SIG-M5 treated with dmso at 0.1 percent for 504 hours (cell line): ENCODE measurements around the gene DNMT3A.
A peak's percentile ranks its signal among the peaks of the same experiment; 100 is the strongest.

Experiments
- DNase-seq: peaks from one replicate; lab custom pipeline; 2025; ENCODE audit not compliant: unreplicated experiment; lab: John Stamatoyannopoulos, UW

DNMT3A gene

DNA sequence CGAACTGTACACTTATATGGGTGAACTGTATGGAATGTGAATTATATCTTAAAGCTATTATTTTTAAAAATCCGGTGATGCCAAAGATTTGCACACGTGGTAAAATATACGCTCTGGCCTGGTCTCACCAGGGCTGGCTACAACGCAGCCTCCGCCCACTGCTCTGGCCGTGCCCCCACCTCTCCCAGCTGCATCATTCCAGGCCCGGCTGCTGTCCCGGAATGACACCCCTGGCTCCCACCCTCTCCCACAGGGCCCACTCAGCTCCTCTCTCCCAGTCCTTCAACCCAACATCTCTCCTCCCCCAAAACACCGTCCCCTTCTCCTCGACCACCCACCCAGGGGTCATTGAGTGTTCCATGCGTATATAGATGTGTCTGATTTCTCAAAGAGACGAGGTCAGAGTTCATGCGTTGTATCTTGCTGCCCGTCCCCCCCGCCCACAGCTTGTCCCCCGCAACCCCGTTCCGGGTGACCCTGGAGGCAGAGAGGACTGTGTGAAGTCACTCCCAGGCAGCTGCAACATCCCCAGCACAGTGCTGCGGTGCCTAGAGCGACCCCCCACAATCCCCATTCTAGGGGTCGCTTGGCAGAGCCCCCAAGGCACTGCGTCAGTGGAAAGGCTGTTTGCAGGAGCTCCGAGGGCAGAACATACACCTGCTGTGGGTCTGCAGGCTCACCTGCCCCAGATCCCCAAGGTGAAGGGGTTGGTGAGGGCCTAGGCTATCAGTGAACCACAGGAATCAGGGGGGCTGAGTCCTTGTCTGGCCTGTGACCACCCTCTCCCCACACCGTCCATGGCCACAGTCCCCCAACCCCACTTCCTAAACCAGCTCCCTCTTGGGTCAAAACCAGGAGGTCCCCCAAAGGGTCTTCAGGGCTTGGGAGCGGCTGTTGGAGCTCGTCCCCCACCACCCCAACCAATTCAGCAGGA lies 13.3 kb downstream of the DNMT3A start:
- no peak for DNase-seq

DNA sequence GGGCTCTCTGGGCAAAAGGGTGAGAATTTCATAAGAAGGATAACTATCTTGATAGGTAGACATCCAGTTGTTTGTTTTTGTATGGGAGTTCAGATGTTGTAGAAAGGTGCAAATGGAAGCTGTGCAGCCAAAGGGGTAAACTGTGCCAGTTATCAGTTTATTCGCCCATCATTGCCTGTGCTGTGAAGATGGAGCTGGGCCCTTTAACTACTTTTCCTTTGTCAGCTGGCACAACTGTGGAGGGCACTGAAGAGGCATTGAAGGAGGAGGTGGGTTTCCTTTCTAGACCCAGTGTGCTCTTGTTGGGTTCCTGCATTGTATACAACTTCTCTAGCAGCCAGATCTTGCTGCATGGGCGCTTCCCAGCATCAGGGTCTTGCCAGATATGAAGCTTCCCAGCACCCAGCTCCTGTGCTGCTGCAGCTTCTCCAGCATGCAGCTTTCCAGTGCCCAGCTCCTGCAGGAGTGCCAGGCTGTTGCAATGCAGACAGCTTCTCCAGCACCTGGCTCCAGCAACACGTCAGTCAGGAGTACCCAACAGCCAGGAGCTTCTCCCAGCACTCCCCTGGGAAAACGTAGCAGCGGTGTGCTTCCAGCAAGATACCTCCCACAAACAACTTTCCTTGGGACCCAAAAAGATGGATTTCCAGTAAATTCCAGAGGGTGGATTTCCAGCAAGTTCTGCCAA lies 15.3 kb downstream of the DNMT3A start:
- no peak for DNase-seq

DNA sequence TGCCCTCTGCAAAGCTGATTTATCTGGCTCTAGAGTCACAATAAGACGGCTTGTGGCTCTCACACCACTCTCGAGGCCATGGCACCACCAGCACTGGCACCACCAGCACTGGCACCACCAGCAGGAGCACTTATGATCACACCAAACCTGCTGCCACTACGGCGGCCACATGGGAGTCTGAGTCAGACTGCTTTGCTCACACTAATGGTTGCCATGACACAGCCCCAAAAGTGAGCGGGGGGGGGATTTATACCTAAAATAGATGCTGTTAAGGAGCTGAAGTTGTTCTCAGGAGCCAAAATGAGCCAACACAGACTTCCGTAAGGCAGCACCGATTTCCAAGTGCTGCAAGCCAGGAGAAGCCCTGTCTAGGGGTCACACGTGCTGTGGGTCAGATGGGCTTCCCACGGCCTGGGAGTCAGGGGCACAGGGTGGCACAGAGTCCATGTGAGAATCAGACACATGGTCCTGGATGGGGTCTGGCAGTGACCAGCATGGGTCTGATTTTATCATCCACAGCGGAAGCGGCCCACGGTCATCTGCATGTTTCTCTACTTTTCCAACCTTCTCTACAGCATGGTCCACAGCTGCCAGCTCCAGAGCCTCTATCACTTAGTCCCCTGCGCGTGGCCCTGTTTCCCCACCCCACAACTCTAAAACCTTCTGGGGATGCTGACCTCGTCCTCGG lies 16.7 kb downstream of the DNMT3A start:
- DNase-seq: no peak

DNA sequence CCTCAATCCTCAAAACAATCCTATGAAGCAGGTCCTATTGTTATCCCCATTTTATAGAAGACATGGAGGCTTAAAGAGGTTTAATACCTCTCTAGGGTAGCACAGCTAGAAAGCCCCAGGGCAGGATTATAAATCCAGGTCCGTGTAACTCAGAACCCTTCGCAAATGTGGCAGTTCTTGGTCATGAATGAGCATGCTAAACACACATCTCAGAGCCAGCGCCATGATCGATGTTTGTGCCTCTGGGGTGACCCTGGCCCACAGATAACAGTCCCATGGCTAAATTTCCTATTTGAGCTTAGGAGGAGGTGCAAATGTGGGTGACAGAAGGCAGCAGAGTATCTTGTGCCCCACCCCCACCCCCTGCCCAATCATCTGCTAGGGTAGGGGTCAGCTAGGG lies 17.5 kb downstream of the DNMT3A start:
- DNase-seq: no peak

DNA sequence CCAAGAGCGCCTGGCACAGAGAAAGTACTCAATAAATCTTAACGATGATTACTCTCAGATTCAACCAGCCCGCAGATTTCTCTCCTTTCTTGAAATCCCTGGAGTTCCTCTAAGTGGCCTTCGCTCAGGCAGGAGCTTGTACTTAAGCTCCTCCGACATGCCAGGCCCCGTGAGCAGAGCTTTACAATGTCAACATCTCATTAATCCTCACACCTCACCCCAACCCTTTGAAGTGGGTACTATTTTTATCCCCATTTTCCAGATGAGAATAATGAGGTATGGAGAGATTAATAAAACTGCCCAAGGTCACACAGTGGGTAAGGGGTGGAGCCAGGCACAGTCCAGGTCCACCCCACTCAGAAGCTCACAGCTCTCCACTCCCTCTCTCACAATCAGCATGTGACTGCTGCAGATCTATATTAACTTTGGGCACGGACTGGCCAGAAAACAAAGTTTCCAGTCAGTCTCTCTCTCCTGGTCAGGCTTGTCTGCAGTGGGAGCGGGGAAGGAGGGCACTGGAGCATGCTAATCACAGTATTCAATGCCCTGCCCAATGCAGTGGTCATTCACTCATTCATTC lies 18.0 kb downstream of the DNMT3A start:
- DNase-seq: no peak

DNA sequence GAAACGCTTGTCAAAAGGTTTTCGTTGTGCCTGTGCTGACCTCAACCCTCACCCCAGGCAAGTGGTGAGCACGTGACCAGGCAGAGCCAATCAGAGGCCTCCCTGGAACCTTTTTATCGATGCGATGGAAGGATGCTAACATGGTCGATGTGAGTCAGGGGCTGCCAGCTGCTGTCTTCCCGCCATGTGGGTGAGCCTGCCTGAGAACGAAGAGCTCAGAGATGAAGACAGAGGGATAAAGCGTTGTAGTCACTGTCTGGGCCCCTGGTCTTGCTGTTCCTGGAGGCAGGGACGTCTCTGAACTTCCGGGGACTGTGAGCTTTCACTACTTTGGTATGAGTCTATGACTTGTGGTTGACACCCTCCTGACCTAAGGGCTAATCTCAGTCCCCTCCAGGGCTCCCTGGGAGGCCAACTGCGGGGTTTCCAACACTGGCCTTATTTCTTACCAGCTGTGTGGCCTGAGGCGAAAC lies 18.6 kb downstream of the DNMT3A start:
- DNase-seq: no peak

DNA sequence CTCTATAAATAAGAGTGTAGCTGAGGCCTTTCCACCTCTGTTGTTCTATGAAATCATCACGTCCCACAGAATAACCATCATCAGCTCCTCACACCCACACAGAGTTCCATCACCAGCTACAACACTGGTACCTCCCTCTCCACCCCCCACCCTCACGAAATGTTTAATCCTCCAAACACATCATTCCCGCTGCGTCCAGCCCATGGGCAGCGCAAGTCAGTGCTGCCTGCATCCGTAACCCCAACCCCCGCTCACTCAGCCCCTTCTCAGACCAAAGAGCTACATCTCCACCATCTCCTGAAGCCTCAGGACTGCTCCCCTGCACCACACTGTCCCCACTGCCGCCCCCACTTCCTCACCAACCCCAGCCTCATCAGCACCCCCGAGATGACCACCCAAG lies 19.4 kb downstream of the DNMT3A start:
- DNase-seq: no peak

DNA sequence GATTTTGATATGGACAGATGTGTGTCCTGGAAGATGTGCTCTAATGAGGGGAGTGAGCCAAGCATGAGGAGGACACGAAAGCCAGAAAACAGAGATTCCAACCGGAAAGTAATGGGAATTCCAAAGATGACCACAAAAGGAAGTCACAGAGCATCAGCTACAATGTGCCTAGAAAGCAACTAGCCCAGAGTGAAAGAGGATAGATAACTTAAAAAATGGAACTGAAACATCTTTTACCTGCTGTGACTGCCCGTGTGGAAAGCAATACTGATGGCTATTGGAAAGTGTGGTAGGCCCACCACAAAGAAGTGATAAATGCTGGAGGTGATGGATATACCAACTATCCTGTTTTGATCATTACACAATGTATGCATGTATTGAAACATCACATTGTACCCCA lies 21.6 kb downstream of the DNMT3A start:
- no peak for DNase-seq

DNA sequence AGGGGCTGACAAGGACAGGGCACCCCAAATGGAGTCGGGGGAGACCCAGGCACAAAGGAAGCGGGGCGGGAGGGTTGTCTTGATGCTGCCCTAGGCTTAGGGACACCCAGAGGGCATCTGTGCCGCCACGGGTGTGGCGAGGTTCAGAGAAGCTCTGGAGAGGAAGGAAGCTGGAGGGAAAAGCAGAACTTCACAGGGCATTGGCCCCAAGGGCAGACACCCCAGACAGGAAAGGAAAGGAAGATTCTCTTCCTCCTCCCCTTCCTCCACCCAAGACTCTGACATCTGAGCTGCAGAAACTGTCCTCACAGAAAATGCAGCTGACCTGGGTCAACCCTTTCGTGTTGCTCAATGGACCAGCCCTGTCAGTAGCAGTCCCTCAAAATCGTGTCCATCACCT lies 25.6 kb downstream of the DNMT3A start:
- peak; percentile 79 for DNase-seq

DNA sequence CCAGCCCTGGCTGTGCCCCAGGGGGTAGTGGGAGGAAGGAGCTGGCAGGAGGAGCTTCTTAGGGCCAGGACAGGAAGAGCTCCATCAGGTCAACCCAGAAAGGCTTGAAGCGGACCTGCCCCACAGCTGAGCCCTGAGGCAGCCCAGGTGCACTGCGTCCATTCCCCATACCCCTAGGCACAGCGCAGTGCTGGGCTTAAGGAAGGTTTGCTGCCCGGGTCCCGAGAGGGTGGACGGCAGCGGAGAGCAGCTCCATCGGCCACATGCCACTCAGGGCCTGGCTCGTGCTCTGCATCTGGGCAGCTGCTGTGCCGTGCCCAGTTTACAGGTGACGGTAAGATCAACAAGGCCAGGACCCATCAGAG lies 26.4 kb downstream of the DNMT3A start:
- DNase-seq: no peak

DNA sequence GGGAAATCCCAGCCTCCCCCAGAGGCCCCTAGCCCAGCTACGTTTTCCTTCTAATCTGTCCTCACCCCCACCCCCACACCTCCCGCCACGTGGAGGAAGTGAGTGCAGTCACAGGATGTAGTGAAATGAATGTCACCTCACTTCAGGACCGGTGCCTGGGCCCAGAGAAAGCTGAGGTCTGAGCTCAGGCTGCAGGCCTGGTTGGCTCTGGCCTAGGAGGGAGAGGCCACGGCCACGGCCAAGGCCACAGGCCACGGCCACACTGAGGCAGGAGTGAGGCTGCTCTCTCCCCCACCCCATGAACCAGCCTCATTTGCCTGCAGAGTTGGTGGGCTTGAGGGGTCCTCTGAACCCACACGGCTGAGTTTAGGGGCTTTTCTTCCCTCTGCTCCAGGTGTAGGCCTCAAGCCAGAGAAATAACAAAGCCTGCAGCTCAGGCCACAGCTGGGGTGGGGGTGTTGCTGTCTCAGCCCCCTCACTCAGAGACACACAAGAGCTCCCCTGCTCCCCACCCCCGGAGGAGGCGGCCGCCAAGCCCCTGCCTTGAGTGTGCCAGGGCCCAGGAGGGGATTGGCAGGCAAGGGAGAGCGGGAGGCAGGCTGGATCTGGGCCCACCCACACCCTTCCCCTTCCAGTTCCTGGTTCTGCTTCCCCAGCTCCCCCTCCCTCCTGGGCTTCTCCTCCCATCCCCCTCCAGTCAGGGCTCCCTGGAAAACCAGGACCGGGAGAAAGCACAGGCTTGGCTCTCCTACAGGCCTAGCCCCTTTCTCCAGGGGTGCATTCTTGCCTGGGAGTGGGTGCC lies 27.0 kb downstream of the DNMT3A start:
- no peak for DNase-seq

DNA sequence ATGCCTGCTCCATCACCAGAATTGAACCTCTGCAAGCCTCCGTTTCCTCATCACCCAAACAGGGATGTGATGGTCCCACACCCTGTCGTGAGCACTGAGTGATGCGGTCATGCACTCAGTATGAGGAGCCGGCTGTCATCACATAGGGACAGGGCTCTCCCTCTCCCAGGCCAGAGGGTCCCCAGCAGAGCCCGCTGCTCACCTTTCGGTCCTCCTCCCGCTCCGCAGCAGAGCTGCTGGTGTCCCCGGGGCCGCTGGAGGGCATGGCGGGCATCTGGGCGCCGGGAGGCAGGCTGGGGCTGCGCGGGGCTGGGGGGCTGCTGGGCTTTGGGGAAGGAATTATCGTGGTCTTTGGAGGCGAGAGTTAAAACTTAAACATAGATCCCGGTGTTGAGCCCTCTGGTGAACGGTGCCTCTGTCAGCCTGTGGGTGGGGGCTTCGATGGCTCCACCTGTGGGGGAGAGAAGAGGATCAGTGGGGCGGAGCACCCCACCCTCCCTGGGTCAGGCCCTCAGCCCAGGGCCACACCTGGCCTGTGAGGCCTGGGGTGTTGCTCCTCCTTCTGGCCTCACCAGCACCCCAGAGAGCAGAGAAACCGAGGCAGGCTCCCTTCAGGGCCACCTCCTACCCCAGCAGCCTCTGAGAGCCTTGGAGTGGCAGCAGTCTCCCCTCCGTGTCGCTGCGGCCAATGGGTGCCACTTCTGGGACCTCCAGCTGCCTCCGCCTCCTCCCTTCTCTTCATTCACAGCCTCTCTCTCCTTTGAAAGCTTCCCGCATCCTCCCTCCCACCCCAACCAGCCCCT lies 27.8 kb downstream of the DNMT3A start:
- DNase-seq: no peak

DNA sequence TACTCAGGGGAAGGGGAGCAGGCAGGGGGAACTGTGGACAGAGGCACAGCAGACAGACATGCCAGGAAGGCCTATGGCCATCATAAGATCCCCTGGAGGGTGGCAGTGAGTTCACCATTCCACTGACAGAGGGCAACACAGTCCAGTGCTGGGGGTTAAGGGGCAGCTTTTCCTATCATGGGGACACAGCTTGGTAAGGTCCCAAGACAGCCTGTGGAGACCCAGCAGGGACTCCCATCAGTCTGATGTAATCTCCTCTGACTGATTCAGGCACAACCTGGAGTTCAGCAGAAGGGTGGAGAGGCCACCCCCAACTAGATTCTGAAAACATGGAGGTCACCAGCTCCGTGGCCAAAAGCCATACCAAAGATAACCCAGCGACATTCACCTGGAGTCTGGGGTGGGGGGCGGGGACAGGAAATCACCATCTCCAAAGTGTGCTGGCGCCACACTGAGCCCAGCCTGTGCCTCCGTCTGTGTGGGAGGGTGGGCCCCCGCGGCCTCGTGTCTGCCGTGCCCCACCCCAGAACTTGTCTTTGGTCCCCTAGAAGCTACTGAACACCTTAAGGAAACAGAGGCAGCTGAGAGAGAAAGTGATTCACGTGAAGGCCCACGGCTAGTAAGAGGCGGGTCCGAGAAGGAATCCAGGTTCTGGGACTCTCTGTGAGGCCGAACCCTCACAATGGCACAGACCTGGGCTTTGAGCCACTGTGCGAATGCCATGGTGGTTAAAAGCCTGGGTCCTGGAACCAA lies 28.6 kb downstream of the DNMT3A start:
- no peak for DNase-seq

DNA sequence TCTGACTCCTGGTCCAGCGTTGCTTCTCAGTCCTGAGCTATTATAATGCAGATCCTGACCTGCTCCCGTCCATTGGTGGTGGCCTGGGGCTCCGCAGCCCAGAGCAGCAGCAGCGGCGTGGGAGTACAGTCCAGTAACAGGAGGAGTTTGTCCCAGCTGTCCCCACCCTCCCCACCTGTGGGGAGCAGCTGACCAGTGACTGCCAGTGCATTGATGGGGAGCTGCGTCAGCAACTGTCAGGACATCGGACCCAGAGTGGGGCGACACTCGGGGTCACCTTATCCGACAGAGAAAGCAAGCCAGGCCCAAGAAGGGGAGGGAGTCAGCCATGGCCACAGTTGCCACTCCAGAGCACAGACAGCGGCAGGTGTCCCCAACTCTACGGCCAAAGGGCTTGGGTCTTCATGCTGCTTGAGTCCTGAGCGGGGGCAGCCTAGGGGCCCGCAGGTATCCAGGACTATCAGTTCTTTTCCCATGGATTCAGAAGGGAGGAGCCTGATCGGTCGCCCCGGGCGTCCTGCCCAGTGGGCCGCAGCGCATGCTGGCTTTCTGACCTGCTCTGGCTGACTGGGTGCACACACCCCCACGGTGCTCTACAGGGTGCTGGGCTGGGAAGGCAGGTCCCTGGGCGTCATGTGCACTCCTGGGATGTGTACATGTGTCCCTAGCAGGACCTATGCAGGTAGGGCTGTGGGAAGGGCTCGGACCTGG lies 29.7 kb downstream of the DNMT3A start:
- no peak for DNase-seq

DNA sequence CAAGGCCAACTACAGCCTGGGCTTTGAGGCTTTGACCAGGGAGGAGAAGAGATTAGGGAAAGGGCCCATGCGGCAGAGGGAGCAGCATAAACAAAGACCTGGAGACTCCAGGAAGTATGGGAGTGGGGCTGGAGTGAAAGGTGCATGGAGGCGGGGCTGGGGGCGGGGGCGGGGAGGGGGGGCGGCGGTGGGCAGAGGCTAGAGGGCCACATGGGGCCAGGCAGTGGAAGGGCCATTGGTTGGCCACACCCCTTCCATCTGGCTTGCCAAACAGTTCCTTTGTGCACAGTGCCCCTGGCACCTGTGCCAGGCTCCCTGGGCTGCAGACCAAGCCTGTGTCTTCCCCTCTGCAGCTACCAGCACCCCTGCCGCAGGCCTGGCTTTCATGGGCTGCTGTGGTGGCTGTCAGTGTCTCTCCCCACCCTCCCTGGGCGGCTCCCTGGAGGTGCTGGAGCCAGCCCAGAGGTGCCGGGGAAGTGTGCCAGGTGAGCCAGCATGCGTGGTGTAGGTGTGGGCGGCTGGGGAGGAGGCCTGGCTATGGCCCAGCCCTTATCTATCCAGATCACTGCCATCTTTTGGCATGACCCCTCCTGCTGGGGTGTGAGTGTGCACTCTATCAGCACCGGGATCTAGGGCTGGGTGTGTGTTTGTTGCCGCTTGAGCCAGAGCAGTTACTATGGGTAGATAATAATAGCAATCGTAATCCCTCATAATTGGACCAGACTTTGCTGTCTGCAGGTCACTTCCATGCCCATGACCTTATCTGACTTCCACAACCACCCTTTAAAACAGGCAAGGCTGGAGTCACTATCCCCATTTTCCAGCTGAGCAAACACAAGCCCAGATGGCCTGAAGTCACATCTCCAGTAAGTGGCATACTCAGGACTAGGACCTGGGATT lies 30.5 kb downstream of the DNMT3A start:
- DNase-seq: no peak

DNA sequence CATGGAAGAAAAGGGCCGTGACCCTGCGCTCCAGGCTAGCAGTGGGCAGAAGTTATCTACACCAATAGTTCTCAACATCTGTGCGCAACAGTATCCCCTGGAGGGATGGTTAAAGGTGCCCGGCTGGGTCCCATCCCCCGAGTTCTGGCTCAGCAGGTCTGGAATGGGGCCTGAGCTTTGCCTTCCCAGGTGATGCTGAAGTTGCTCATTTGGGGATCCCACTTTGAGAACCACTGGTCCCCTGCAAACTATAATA lies 31.1 kb downstream of the DNMT3A start:
- no peak for DNase-seq

DNA sequence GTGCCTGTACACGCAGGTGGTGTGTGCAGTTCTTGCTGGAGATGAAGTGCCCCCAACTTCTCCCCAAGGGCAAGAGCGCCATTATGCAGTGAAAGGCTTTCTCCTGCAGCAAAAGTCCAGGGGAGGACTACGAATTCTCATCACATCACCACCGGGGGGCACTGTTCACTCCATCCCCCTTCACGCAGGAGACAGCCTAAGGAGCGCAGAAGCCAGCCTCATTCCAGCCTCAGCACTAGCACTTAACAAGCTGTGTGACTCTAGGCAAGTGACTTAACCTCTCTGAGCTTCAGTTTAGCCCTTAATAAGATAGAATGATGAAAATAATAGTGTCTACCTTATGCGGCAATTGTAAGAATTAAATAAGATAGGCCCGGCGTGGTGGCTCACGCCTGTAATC lies 32.3 kb downstream of the DNMT3A start:
- peak; percentile 71 for DNase-seq

DNA sequence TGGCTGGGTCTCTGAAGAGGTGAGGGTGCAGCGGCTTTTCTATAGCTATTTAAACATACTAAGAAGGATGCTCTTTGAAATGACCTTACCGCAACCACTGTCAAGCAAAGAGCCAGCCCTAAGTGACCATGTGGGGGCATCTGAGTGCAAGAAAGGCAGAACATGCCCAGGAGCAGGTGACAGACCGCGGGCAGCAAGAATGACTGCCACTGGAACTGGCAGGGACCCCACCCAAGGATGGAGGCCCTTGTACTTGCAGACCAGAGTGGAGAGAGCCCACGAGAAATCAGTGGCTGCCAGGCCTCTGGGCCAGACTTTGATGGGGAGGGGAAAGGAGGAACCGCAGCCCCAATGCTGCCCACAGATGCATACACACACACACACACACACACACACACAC lies 33.1 kb downstream of the DNMT3A start:
- no peak for DNase-seq
